GOT3 (cell line): Measurements from ENCODE around the gene TSC22D4.
"Not testable (repeated sequence)": the region's sequence is repeated elsewhere in the genome, so short reads cannot be mapped to it uniquely, and the experiment has no call there.

ENCODE experiments used
- DNase-seq: peaks from one replicate; lab custom pipeline; 2025; ENCODE audit warnings: mixed read lengths; lab: John Stamatoyannopoulos, UW

Gene TSC22D4

DNA sequence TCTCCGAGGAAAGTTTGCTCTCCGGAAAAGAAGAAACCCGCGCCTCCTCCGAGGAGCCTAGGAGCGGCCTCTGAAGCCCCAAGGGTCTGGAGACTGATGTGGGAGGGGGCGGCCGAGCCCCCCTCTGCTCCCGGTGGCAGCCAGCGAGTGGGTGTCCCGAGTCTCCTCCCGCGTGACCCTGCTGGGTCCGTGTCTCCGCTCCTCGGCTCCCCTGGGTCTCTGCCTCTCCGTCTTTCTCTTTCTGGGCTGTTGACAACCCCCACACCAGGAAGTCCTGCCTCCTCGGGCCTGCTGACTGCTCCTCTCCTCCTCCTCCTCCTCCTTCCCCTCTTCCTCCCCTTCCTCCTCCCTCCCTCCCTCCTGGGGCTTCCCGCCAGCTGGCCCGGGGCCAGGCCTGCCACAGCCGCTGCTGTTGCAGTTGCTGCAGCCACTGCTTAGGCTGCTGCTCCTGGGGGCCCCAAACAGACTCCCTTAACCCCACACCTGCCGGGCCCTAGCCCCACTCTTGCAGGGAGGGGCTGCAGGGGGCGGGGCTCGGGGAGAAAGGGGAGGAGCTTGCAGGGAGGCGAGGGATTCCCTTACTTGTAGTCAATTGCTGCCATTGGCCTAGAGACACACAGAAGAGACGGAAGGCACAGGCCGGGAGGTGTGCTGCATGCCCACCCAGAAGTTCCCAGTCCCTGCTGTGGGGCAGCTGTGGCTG lies at the start of gene TSC22D4:
TSS of gene TSC22D4 (minus strand) at position 257 of the 703 bp plus-strand sequence. CDS start 1,176 bp downstream, outside the sequence.
- peak; percentile 77 for DNase-seq

- not testable (repeated sequence) for DNase-seq
Observed at GRCh38 chr7:100528108-100528866, 49.3 kb upstream of the TSC22D4 start.

GRCh38 chr7:100523192-100523591 lies 44.2 kb upstream of the TSC22D4 start:
- DNase-seq, result not testable (repeated sequence)

DNA sequence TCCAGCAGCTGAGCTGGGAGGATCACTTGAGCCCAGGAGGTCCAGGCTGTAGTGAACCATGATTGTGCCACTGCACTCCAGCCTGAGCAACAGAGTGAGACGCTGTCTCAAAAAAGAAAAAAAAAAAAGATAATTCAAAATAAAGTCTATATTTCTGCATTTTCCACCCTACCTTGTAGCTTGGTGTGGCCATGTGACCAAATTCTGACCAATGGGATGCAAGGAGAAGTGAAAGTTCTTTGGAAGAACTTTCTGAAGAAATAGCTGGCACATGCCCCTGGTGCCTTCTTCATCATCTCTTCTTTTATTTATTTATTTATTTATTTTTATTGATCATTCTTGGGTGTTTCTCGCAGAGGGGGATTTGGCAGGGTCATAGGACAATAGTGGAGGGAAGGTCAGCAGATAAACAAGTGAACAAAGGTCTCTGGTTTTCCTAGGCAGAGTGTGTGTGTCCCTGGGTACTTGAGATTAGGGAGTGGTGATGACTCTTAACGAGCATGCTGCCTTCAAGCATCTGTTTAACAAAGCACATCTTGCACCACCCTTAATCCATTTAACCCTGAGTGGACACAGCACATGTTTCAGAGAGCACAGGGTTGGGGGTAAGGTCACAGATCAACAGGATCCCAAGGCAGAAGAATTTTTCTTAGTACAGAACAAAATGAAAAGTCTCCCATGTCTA lies 43.0 kb upstream of the TSC22D4 start:
- DNase-seq, result not testable (repeated sequence)

DNA sequence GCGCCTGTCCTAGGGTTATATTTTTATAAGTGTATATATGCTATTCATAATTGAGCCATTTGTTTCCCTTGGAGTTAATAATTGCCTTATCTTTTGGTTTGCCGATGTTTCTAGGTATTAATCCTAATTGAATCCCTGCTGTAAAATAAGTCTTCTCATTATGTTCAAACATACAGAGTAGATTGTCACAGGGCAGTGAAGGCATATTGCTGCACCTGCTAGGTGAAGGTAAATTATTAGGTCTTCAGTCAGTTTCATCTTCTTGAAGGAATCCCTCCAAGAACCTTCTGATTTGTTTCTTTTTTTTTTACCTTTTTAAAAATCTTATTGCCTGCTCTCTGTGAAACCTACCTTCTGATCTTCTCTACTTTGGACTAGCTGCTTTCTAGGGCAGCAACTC lies 42.1 kb upstream of the TSC22D4 start:
- DNase-seq, result no peak

DNA sequence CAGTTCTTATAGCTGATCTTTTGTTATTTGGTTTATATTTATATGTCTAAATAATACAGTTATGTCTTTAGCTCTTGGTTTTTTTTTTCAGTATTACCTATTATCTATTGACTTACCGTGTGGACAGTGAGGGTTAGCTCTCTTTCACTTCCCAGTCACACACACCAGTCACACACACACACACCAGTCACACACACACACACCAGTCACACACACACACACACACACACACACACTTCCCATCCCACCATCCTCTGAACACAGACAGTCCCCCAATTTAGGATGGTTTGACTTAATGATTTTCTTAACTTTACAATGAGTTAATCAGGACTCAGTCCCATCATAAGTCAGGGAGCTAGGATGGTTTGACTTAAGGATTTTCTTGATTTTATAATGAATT lies 41.1 kb upstream of the TSC22D4 start:
- DNase-seq, result no peak

GRCh38 chr7:100519580-100519979 lies 40.6 kb upstream of the TSC22D4 start:
- DNase-seq, result no peak

GRCh38 chr7:100517305-100517704 lies 38.3 kb upstream of the TSC22D4 start:
- DNase-seq, result no peak

DNA sequence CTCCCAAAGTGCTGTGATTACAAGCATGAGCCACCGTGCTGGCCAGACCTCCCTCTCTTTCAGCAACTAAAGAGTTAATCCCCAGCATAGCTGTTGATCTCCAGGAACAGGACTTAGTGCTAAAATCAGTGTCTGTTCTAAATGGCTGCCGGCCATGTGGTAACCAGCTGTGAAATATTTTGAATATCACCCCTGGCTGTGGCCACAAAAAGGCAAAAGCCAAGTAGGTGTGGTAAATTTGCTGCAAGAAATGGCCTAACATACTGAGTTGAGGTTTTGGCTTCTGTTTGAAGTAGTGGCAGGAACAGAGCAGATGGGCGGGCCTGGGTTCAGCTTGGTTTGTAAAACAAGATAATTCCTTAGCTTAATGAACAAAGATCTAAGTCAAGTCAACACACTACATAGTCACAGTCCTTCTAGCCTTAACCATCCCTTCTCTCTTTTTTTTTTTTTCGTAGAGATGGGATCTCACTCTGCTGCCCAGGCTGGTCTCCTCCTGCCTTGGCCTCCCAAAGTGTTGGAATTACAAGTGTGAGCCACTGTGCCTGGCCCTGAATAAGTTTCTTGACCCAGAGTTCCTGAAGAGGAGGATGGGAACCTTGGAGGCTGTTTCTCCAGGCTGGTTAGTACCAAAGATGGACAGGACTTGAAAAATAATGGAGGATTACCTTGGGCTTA lies 37.3 kb upstream of the TSC22D4 start:
- no peak for DNase-seq

GRCh38 chr7:100515072-100515532 lies 36.1 kb upstream of the TSC22D4 start:
- no peak for DNase-seq

DNA sequence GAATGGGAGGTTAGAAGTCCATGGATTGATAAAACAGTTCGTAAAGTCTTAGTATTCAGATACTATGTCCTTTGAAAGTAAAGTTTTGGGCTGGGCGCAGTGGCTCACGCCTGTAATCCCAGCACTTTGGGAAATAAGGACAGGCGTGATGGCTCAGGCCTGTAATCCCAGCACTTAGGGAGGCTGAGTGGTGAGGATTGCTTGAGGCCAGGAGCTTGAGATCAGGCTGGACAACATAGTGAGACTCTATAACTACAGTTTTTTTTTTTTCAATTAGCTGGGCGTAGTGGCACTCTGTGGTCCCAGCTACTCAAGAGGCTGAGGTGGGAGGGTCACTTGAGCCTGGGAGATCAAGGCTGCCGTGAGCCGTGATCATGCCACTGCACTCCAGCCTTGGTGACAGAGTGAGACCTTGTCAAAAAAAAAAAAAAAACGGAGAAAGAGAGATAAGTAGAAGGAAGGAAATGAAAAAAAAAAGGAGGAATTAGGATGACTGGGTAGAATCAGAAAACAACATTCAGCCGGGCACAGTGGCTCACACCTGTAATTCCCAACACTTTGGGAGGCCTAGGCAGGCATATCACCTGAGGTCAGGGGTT lies 34.3 kb upstream of the TSC22D4 start:
- no peak for DNase-seq

DNA sequence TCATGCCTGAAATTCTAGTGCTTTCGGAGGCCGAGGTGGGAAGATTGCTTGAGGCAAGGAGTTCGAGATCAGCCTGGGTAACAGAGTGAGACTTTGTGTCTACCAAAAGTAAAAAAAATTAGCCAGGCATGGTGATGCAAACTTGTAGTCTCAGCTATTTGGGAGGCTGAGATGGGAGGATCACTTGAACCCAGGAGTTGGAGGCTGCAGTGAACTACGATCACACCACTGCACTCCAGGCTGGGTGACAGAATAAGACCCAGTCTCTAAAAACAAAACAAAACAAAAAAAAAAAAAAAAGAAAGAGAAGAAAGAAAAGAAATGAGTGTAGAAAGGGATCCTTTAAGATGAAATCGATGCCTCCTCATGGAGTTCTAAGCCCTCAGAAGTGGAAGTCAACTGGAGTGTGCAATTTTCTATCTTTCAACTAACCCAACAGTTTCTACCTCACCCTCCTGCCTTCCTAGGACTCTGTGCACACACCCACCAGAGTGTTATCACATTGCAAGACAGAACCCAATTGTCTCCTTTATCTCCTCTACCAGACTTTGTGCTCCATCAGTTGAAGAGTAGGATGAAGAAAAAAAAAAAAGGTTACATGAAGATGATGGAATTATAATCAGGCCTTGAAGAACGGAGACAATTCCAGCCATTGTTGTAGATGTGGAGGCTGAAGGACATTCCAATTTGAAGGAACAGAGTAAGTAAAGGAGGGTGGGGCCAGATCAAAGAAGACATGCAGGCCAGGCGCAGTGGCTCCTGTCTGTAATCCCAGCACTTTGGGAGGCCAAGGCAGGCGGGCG lies 31.6 kb upstream of the TSC22D4 start:
- no peak for DNase-seq

DNA sequence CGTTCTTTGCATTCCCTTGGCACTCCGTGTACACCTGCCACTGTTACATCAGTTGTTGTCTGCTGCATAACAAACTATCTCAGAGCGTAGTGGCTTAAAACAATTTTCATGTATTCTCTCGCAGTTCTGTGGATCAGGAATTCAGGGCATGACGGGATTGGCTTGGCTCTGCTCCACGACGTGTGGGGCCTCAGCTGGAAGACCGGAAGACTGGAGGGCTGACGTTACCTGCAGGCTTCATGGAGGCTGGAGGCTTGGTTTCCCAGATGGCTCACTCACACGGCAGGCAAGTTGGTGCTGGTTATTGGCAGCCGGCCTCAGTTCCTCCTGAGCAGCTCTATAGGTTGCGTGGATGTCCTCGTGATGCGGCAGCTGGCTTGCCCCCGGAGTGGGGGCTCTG lies 30.2 kb upstream of the TSC22D4 start:
- DNase-seq, result no peak

DNA sequence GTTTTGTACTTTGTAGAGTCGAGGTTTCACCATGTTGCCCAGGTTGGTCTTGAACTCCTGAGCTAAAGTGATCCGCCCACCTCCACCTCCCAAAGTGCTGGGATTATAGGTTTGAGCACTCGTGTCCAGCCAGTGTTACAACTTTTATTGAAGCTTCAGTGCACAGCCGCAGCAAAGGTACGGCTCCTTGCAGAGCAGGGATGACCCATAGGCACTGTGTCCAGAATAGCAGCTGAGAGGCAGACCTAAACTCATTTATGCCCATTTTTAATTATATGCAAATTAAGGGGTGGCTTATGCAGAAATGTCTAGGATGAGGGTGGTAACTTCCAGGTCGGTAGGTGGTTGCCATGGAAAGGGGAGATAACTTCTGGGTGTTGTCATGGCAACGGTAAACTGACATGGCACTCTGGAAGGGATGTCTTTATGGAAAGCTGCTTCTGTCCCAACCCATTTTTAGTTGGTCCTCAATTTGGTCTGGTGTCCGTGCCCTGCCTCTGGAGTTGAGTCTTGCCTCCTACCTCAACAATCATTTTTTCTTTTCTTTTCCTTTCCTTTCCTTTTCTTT lies 27.4 kb upstream of the TSC22D4 start:
- no peak for DNase-seq

- no peak for DNase-seq
Observed at GRCh38 chr7:100504887-100505611, 26.0 kb upstream of the TSC22D4 start.

DNA sequence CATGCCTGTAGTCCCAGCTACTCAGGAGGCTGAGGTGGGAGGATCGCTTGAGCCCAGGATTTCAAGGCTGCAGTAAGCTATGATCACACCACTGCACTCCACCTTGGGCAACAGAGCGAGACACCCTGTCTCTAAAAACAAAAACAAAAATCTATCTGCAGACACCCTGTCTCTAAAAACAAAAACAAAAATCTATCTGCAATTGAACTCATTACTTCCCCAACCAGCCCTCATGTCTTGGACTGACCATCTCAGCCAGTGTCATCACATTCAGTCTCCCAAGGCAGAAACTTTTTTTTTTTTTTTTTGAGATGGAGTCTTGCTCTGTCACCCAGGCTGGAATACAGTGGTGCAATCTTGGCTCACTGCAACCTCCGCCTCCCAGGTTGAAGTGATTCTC lies 25.0 kb upstream of the TSC22D4 start:
- not testable (repeated sequence) for DNase-seq

GRCh38 chr7:100500743-100501142 lies 21.7 kb upstream of the TSC22D4 start:
- not testable (repeated sequence) for DNase-seq

DNA sequence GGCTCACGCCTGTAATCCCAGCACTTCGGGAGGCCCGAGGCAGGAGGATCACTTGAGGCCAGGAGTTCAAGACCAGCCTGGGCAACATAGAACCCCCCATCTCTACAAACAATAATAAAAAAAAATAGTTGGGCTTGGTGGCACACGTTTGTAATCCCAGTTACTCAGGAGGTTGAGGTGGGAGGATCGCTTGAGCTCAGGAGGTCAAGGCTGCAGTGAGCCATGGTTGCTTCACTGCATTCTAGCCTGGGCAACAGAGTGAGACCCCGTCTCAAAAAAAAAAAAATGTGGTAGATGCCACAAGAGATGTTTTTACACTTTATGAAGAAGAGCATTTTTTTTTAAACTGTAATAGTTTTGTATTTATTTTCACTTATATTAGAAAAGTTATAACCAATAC lies 17.5 kb upstream of the TSC22D4 start:
- DNase-seq, result no peak

DNA sequence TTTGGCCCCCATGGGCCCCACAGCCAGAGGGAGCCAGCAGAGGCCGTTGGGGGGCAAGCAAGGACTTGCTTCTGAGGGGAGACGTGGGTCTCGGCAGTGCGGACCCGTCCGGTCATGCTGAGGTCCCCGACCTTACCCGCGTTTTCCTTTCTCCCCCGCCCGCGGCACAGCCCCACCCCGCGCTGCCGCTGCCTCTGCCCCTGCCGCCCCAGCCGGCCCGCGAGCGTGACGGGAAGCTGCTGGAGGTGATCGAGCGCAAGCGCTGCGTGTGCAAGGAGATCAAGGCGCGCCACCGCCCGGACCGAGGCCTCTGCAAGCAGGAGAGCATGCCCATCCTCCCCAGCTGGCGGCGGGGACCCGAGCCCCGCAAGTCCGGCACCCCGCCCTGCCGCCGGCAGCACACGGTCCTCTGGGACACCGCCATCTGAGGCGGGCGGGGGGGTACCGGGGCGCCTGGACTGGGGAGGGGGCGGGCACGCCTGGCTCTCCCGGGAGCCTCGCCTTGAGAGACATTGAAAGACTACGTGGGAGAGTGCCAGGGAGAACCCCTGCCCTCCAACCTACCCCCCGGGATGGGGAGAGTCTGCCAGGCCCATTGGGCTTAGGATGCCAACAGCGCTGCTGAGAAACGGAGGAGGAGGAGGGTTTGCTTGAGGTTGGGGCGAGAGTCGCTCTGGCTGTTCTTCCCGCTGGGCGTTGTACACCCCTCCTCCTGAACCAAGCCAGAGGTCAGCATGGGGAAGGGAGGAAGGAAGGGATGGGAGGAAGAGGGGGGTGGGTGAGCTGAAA lies 14.7 kb upstream of the TSC22D4 start:
- DNase-seq, result no peak
